Stimulated activated CD4-positive, alpha-beta T cell treated with anti-CD3 and anti-CD28 coated beads, Interleukin-15, amount 100 ng/mL, for 24 hours (primary cell): ENCODE data around the gene CCDC159.
"Not testable (repeated sequence)": the region's sequence is repeated elsewhere in the genome, so short reads cannot be mapped to it uniquely, and the experiment has no call there.

Source experiments
- DNase-seq: peaks from one replicate; pipeline ENCODE4 v3.0.0-alpha.2; 2020

Gene CCDC159

GRCh38 chr19:11346104-11346940 is at the start of gene CCDC159, which contains the start of gene TMEM205:
TSS of gene CCDC159 (plus strand) at chr19:11346519. CDS start at chr19:11346607, 88 bp downstream.
TSS of gene TMEM205 (minus strand) at chr19:11346268. CDS start at chr19:11345619, 649 bp downstream.
- peak; percentile 99 for DNase-seq

GRCh38 chr19:11299946-11300810 is 46.1 kb upstream of the CCDC159 start:
- DNase-seq = no peak

- no peak for DNase-seq
These were observed 45.6 kb upstream of the CCDC159 start for GRCh38 chr19:11300811-11301120.

GRCh38 chr19:11304936-11305335 is 41.4 kb upstream of the CCDC159 start:
- DNase-seq = no peak

GRCh38 chr19:11306337-11306736 is 40.0 kb upstream of the CCDC159 start:
- DNase-seq = no peak

- DNase-seq = not testable (repeated sequence)
These were observed 25.9 kb upstream of the CCDC159 start for GRCh38 chr19:11320278-11320995.

GRCh38 chr19:11321191-11322126 is 24.9 kb upstream of the CCDC159 start:
- DNase-seq = no peak

GRCh38 chr19:11322269-11323024 is 23.9 kb upstream of the CCDC159 start:
- no peak for DNase-seq

- no peak for DNase-seq
These were observed 22.7 kb upstream of the CCDC159 start for GRCh38 chr19:11323601-11324078.

- peak; percentile 44 for DNase-seq
These were observed 22.1 kb upstream of the CCDC159 start for GRCh38 chr19:11324079-11324661.

- DNase-seq = no peak
These were observed 21.4 kb upstream of the CCDC159 start for GRCh38 chr19:11324748-11325389.

- no peak for DNase-seq
These were observed 20.8 kb upstream of the CCDC159 start for GRCh38 chr19:11325544-11325943.

- DNase-seq = no peak
These were observed 16.2 kb upstream of the CCDC159 start for GRCh38 chr19:11330127-11330526.

- no peak for DNase-seq
These were observed 14.8 kb upstream of the CCDC159 start for GRCh38 chr19:11331502-11331901.

GRCh38 chr19:11332822-11333221 is 13.5 kb upstream of the CCDC159 start:
- DNase-seq = no peak

GRCh38 chr19:11333838-11334237 is 12.5 kb upstream of the CCDC159 start:
- not testable (repeated sequence) for DNase-seq

- no peak for DNase-seq
These were observed 10.7 kb upstream of the CCDC159 start for GRCh38 chr19:11335449-11336146.

- DNase-seq = no peak
These were observed 9.2 kb upstream of the CCDC159 start for GRCh38 chr19:11337080-11337479.

- no peak for DNase-seq
These were observed 8.2 kb upstream of the CCDC159 start for GRCh38 chr19:11338121-11338520.
